Measurements from ENCODE around the gene ETDB. TPM values are rescaled to one million over a fixed set of nuclear protein-coding genes. Genes with fewer than 3 reads are reported as not detected.

Gene ETDB
- total and polyA plus RNA-seq, 2 experiments from 2014 or later, result not detected

DNA sequence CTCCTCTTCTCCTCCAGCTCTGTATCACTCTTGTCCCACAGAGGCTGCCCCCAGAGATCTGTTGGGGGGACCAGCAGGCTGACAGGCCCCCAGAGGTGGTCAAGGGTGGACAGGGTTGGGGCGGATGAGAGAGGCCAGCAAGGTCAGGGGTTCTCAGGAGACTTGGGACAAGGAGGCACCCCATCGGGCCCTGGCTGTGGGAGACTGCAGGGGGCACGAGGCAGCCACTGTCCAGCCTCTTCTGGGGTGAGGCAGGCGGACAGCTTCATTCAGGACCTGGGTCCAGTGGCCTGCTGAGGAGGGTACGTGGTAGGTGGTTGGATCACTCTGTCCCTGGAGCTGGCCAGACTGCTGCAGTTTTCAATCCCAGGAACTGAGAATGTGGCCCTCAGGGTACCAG, 24.6 kb downstream of the ETDB start:
- Histone ChIP-seq H3K9me2 (ENCODE audit: insufficient read depth) (no peaks in the 10 kb centered on the region), H2AFZ (no peak overlapping the region), H3K4me1 (ENCODE audit: insufficient read depth) (peaks cover 3% of the 10 kb centered on the region; the same call in 1 of the 2 replicates), H4K20me1 (replicated peaks; ENCODE audit: insufficient read depth) (no peaks in the 10 kb centered on the region), H3K27ac (ENCODE audit: low read depth) (no peak overlapping the region), H3K27me3 (ENCODE audit: insufficient read depth) (0 out of 2 replicates have a peak, but pooled peaks cover 6% of the 10 kb centered on the region), H3K36me3 (ENCODE audit: insufficient read depth) (no peaks in the 10 kb centered on the region), H3K79me2 (replicated peaks; ENCODE audit: insufficient read depth) (no peaks in the 10 kb centered on the region), H3F3A (replicated peaks; ENCODE audit: low read depth) (no peaks in the 10 kb centered on the region), H3K4me2 (no peak overlapping the region), H3K4me3 (no peak overlapping the region)
- H3K27me3 Mint-ChIP-seq (ENCODE audit: insufficient read depth, low read depth, poor library complexity), result peaks cover 15% of the 10 kb centered on the region
- DNase-seq (ENCODE audit: low spot score) (no peak), ATAC-seq (no peak)
- peaks cover 21% of the 10 kb centered on the region for H3K4me1 Mint-ChIP-seq
- TF ChIP-seq ETS1 (IDR thresholded peaks at IDR 0.05) (no peak), STAT1 (IDR thresholded peaks at IDR 0.05; ENCODE audit: unreplicated experiment) (no peak), EZH2phosphoT487 (IDR thresholded peaks at IDR 0.05; ENCODE audit: unreplicated experiment) (no peak), ZNF331 (CRISPR knock-in tag; IDR thresholded peaks at IDR 0.05; ENCODE audit: low read depth) (no peak), CREB1 (CRISPR knock-in tag; IDR thresholded peaks at IDR 0.05; ENCODE audit: low read depth) (no peak), JUNB (IDR thresholded peaks at IDR 0.05; ENCODE audit: unreplicated experiment) (no peak), CTCF (conservative IDR thresholded peaks at IDR 0.05; ENCODE audit: low read depth in 2 of 2) (no peak), EZH2 (IDR thresholded peaks at IDR 0.05; ENCODE audit: low read depth, unreplicated experiment) (no peak), NANOG (IDR thresholded peaks at IDR 0.05; ENCODE audit: borderline replicate concordance) (no peak), ZNF114 (CRISPR knock-in tag; IDR thresholded peaks at IDR 0.05) (no peak), POLR2AphosphoS5 (IDR thresholded peaks at IDR 0.05; ENCODE audit: low read depth) (no peak)
- TF ChIP-seq, protein P1, sequence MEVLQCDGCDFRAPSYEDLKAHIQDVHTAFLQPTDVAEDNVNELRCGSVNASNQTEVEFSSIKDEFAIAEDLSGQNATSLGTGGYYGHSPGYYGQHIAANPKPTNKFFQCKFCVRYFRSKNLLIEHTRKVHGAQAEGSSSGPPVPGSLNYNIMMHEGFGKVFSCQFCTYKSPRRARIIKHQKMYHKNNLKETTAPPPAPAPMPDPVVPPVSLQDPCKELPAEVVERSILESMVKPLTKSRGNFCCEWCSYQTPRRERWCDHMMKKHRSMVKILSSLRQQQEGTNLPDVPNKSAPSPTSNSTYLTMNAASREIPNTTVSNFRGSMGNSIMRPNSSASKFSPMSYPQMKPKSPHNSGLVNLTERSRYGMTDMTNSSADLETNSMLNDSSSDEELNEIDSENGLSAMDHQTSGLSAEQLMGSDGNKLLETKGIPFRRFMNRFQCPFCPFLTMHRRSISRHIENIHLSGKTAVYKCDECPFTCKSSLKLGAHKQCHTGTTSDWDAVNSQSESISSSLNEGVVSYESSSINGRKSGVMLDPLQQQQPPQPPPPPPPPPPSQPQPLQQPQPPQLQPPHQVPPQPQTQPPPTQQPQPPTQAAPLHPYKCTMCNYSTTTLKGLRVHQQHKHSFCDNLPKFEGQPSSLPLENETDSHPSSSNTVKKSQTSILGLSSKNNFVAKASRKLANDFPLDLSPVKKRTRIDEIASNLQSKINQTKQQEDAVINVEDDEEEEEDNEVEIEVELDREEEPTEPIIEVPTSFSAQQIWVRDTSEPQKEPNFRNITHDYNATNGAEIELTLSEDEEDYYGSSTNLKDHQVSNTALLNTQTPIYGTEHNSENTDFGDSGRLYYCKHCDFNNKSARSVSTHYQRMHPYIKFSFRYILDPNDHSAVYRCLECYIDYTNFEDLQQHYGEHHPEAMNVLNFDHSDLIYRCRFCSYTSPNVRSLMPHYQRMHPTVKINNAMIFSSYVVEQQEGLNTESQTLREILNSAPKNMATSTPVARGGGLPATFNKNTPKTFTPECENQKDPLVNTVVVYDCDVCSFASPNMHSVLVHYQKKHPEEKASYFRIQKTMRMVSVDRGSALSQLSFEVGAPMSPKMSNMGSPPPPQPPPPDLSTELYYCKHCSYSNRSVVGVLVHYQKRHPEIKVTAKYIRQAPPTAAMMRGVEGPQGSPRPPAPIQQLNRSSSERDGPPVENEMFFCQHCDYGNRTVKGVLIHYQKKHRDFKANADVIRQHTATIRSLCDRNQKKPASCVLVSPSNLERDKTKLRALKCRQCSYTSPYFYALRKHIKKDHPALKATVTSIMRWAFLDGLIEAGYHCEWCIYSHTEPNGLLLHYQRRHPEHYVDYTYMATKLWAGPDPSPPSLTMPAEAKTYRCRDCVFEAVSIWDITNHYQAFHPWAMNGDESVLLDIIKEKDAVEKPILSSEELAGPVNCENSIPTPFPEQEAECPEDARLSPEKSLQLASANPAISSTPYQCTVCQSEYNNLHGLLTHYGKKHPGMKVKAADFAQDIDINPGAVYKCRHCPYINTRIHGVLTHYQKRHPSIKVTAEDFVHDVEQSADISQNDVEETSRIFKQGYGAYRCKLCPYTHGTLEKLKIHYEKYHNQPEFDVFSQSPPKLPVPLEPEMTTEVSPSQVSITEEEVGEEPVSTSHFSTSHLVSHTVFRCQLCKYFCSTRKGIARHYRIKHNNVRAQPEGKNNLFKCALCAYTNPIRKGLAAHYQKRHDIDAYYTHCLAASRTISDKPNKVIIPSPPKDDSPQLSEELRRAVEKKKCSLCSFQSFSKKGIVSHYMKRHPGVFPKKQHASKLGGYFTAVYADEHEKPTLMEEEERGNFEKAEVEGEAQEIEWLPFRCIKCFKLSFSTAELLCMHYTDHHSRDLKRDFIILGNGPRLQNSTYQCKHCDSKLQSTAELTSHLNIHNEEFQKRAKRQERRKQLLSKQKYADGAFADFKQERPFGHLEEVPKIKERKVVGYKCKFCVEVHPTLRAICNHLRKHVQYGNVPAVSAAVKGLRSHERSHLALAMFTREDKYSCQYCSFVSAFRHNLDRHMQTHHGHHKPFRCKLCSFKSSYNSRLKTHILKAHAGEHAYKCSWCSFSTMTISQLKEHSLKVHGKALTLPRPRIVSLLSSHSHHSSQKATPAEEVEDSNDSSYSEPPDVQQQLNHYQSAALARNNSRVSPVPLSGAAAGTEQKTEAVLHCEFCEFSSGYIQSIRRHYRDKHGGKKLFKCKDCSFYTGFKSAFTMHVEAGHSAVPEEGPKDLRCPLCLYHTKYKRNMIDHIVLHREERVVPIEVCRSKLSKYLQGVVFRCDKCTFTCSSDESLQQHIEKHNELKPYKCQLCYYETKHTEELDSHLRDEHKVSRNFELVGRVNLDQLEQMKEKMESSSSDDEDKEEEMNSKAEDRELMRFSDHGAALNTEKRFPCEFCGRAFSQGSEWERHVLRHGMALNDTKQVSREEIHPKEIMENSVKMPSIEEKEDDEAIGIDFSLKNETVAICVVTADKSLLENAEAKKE (CRISPR knock-in tag; IDR thresholded peaks at IDR 0.05), result no peak
- TF ChIP-seq, protein P2, sequence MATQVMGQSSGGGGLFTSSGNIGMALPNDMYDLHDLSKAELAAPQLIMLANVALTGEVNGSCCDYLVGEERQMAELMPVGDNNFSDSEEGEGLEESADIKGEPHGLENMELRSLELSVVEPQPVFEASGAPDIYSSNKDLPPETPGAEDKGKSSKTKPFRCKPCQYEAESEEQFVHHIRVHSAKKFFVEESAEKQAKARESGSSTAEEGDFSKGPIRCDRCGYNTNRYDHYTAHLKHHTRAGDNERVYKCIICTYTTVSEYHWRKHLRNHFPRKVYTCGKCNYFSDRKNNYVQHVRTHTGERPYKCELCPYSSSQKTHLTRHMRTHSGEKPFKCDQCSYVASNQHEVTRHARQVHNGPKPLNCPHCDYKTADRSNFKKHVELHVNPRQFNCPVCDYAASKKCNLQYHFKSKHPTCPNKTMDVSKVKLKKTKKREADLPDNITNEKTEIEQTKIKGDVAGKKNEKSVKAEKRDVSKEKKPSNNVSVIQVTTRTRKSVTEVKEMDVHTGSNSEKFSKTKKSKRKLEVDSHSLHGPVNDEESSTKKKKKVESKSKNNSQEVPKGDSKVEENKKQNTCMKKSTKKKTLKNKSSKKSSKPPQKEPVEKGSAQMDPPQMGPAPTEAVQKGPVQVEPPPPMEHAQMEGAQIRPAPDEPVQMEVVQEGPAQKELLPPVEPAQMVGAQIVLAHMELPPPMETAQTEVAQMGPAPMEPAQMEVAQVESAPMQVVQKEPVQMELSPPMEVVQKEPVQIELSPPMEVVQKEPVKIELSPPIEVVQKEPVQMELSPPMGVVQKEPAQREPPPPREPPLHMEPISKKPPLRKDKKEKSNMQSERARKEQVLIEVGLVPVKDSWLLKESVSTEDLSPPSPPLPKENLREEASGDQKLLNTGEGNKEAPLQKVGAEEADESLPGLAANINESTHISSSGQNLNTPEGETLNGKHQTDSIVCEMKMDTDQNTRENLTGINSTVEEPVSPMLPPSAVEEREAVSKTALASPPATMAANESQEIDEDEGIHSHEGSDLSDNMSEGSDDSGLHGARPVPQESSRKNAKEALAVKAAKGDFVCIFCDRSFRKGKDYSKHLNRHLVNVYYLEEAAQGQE (IDR thresholded peaks at IDR 0.05; ENCODE audit: unreplicated experiment), result no peak
- H3K4me3 Mint-ChIP-seq, result no peak overlapping the region
- H3K9me3 Mint-ChIP-seq, result peaks cover 4% of the 10 kb centered on the region; the same call in 1 of the 3 replicates
- peaks cover 12% of the 10 kb centered on the region for H3K36me3 Mint-ChIP-seq (ENCODE audit: low read depth)
- H3K27ac Mint-ChIP-seq, result no peak overlapping the region

Data from GM23338 (cell line).